Measurements from ENCODE around the gene FIGNL2.

The FIGNL2 gene

DNA sequence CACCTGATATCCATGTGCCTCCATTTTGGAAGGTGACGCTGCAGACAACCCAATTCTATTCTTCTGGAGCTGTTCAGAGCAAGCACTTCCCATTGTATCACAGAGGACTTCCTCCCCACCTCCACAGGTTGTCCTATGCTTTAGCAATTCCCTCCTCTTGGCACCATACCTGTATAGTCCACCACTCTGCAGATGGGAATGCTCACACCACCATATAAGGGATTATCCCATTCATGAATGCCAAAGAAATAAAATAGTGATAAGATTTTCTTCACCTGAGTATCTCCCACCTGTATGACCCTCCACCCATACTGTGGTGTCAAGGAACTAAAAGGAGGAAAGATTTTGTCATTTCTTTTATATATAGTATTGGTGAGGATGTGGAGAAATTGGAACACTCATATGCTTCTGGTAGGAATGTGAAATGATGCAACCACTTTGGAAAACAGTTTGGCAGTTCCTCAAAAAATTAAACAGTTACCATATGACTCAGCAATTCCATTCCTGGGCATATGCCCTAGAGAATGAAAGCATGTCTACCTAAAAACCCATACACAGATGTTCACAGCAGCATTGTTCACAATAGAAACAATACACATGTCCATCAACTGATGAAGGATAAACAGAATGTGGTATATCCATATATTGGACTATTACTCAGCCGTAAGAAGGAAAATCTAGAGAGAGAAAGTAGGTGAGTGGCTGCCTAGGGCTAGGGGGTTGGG lies 75.2 kb downstream of the FIGNL2 start:
- no peak for DNase-seq (ENCODE audit: low read depth, low spot score)

DNA sequence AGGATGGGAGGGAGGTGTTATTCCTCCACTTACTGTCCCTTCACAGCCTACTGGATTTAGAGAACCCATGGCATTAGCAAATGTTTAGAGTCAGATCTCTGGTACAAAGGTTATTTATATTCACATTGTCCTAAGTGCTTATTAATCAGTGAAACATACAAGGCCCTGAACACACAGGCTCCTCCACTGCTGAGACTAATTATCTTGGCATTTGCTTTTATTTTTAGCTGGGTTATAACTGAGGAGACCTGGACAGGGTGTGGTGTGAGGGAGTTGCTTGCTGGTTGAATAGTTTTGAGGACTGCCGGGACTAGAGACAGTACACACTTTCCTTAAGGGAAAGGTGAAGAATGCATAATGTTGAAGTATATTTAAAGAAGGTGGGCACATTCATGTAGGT lies 77.5 kb downstream of the FIGNL2 start:
- no peak for DNase-seq (ENCODE audit: low read depth, low spot score)

Data from iPS DF 19.7 (cell line).